D721Med (cell line): Measurements from ENCODE around the gene CAMK2D.

Experiments
- DNase-seq: peaks from one replicate; pipeline ENCODE4 v3.0.0; 2011; ENCODE audit warnings: low spot score; ENCODE audit not compliant: insufficient read length
- FAIRE-seq: peaks from 2 replicates; lab custom pipeline; 2011; peaks lifted over from hg19 to GRCh38; lab: Jason Lieb, UNC
- CTCF ChIP-seq: IDR thresholded peaks from 2 replicates; pipeline ENCODE4 v1.5.1; 2012; ENCODE audit warnings: mild to moderate bottlenecking, control low read depth; ENCODE audit not compliant: insufficient read depth; ENCODE audit errors: missing control alignments

Gene CAMK2D

GRCh38 chr4:113405874-113406722 lies 355.4 kb downstream of the CAMK2D start:
- FAIRE-seq = no peak

GRCh38 chr4:113404841-113405240 lies 356.7 kb downstream of the CAMK2D start:
- no peak for DNase-seq
- no peak for FAIRE-seq
- no peak for TF ChIP-seq CTCF

More at GRCh38 chr4:113405874-113406722, 355.4 kb downstream of the CAMK2D start:
- no peak for TF ChIP-seq CTCF
- DNase-seq = no peak

- DNase-seq (no peak), FAIRE-seq (no peak)
- no peak for TF ChIP-seq CTCF
Observed at GRCh38 chr4:113404167-113404571, 357.4 kb downstream of the CAMK2D start.
